Bronchial epithelial cell (primary cell): ENCODE data around the gene ULK4. TPM values are rescaled to one million over a fixed set of nuclear protein-coding genes. Genes with fewer than 3 reads are reported as not detected.
A peak's percentile ranks its signal among the peaks of the same experiment; 100 is the strongest.

Experiments used
- DNase-seq: peaks from one replicate; pipeline ENCODE4 v3.0.0-alpha.2; 2010; ENCODE audit warnings: low read depth
- FAIRE-seq: peaks from 2 replicates; lab custom pipeline; 2011; peaks lifted over from hg19 to GRCh38; lab: Jason Lieb, UNC
- H3K27me3 ChIP-seq: 2 replicates; pipeline ENCODE4 v1.5.1; 2011; ENCODE audit warnings: low read length; ENCODE audit not compliant: control insufficient read depth, insufficient read depth
- H3K36me3 ChIP-seq: 2 replicates; pipeline ENCODE4 v1.5.1; 2011; ENCODE audit warnings: low read length; ENCODE audit not compliant: control insufficient read depth, insufficient read depth
- H3K4me3 ChIP-seq: 2 replicates; pipeline ENCODE4 v1.5.1; 2011; ENCODE audit warnings: mild to moderate bottlenecking, low read depth, low read length, control low read depth
- CTCF ChIP-seq: IDR thresholded peaks from 2 replicates; pipeline ENCODE4 v1.5.1; 2011; ENCODE audit warnings: mild to moderate bottlenecking, moderate library complexity, low read length, control low read depth, inconsistent platforms; ENCODE audit not compliant: insufficient read depth, severe bottlenecking
- total RNA-seq: library from RNA; depleted of rRNA; stranded (reverse); fragments of >200 nt; gene quantifications from 2 replicates; pipeline ENCODE4 v1.2.1, GENCODE V29; 2014

The ULK4 gene
- total RNA-seq, 1 donor from 2014 or later: 3.9 TPM

GRCh38 chr3:41247055-41248004 lies 714.6 kb downstream of the ULK4 start:
- FAIRE-seq (no peak), DNase-seq (no peak)
- no peaks in the 10 kb centered on the region for H3K27me3 ChIP-seq
- no peaks in the 10 kb centered on the region for H3K36me3 ChIP-seq
- no peak overlapping the region for H3K4me3 ChIP-seq
- TF ChIP-seq CTCF: no peak

- no peak for TF ChIP-seq CTCF
Measured at GRCh38 chr3:41244620-41245336, 717.1 kb downstream of the ULK4 start.

GRCh38 chr3:41243183-41243582 lies 718.7 kb downstream of the ULK4 start:
- peaks cover 6% of the 10 kb centered on the region for H3K36me3 ChIP-seq
- DNase-seq (no peak), FAIRE-seq (peak; percentile 79)
- no peaks in the 10 kb centered on the region for H3K27me3 ChIP-seq
- no peak for TF ChIP-seq CTCF
- no peak overlapping the region for H3K4me3 ChIP-seq

More at GRCh38 chr3:41244620-41245336, 717.1 kb downstream of the ULK4 start:
- FAIRE-seq (peak; percentile 23), DNase-seq (no peak)
- no peak overlapping the region for H3K4me3 ChIP-seq
- no peaks in the 10 kb centered on the region for H3K27me3 ChIP-seq
- peaks cover 2% of the 10 kb centered on the region for H3K36me3 ChIP-seq

- DNase-seq: no peak
- Histone ChIP-seq H3K27me3 (no peaks in the 10 kb centered on the region), H3K36me3 (peaks cover 15% of the 10 kb centered on the region), H3K4me3 (no peak overlapping the region)
- no peak for FAIRE-seq
- TF ChIP-seq CTCF: no peak
Measured at GRCh38 chr3:41241800-41242571, 719.9 kb downstream of the ULK4 start.

- H3K36me3 ChIP-seq: peaks cover 18% of the 10 kb centered on the region
- DNase-seq: no peak
- FAIRE-seq: no peak
- TF ChIP-seq CTCF: no peak
- H3K4me3 ChIP-seq: no peak overlapping the region
- H3K27me3 ChIP-seq: no peaks in the 10 kb centered on the region
Measured at GRCh38 chr3:41241161-41241560, 720.7 kb downstream of the ULK4 start.
